ENCODE measurements around the gene NDE1.

DNA sequence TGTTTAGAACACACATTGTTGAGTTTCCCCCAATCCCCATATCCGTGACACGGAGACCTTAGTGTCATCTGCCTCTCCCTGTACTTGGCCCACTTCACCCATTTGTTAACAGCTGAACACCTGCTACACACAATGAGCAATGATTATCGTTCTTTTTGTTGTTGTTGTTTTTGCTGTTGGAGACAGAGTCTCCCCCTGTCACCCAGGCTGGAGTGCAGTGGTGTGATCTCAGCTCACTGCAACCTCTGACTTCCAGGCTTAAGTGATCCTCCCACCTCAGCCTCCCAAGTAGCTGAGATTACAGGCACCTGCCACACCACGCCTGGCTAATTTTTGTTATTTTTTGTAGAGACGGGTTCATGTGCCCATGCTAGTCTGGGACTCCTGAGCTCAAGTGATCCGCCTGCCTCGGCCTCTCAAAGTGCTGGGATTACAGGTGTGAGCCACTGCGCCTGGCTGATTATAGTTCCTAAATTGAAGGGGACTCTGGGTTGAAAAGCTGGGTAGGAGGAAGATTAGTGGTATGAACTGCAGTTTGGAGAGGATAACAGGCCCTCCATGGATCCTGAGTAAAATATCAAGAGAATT is 21.6 kb downstream of the NDE1 start:
- TF ChIP-seq, protein P1, sequence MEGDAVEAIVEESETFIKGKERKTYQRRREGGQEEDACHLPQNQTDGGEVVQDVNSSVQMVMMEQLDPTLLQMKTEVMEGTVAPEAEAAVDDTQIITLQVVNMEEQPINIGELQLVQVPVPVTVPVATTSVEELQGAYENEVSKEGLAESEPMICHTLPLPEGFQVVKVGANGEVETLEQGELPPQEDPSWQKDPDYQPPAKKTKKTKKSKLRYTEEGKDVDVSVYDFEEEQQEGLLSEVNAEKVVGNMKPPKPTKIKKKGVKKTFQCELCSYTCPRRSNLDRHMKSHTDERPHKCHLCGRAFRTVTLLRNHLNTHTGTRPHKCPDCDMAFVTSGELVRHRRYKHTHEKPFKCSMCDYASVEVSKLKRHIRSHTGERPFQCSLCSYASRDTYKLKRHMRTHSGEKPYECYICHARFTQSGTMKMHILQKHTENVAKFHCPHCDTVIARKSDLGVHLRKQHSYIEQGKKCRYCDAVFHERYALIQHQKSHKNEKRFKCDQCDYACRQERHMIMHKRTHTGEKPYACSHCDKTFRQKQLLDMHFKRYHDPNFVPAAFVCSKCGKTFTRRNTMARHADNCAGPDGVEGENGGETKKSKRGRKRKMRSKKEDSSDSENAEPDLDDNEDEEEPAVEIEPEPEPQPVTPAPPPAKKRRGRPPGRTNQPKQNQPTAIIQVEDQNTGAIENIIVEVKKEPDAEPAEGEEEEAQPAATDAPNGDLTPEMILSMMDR (IDR thresholded peaks at IDR 0.05) = no peak
- TF ChIP-seq POLR2A (IDR thresholded peaks at IDR 0.05) (no peak), POLR2AphosphoS5 (IDR thresholded peaks at IDR 0.05) (no peak)
